GM21529 (cell line): Measurements from ENCODE around the gene WWP2.
"Not testable (repeated sequence)": the region's sequence is repeated elsewhere in the genome, so short reads cannot be mapped to it uniquely, and the experiment has no call there.

Experiments used
- ATAC-seq: cut with Tn5 transposase; IDR thresholded peaks from one replicate; pipeline ENCODE4 v1.9.1; 2021; ENCODE audit not compliant: unreplicated experiment

WWP2 gene

GRCh38 chr16:69830146-69830533, 68.0 kb downstream of the WWP2 start:
- ATAC-seq = no peak

DNA sequence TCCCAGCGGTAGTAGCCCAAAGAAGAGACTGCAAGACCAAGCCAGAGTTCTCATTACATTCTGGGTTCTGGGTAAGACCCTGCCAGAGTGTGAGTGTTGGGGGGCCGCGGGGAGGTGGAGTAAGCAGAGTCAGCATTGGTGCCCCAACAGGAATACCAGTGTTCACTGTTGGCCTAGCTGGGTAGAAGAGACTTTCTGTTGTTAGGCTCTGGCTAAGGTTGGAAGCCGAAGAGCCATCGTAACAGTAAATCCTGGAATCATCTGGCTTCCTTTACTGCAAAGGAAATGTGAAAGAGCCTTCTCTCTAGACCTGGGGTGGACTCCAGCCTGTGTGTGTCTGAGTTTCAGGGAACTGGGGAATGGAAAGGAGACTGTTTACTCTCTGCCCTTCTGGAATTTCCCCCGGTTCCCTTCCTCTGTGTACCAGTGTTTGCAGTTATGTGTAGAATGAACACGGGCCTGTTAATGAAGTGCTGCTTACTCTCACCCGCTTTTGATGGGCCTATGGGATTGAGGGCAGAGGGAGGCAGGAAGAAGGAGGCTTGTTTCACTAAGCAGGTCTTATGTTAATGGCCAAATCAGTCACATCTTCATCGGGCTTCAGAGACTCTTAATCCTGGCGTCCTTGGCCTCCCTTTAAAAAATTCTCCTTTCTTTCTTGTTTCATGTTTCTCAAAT, 68.5 kb downstream of the WWP2 start:
- ATAC-seq = no peak

DNA sequence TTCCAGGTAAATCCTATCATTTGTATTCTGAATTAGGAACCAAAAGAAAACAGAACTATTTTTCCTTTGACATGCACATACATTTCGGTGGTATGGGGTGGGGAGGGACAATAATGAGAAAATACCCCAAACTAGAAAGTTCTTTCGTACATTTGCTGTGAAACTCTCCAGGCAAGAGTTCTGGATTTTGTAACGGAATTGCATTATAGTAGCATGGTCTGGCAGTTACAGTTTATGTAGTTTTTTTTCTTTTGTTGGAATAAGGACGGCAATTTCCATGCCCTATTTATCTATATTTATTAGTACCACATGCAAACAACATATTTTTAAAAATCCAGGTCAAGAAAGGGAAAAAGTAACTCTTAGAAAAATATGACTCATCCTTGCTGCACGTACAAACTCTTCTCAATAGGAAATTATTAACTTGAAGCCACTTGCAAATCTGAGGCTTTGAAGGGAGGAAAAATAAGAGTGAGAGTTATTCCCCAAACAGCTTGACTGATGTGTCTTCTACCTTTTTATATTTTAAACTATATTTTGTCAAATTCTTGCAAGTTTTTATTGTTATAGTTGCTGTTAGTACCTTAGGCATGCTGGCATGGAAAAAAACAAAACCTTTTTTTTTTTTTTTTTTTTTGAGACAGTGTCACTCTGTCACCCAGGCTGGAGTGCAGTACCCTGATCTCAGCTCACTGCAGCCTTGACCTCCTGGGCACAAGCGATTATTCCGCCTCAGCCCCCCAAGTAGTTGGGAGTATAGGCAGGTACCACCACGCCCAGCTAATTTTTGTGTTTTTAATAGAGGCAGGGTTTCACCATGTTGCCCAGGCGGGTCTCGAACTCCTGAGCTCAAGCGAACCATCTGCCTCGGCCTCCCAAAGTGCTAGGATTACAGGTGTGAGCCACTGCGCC, 69.3 kb downstream of the WWP2 start:
- ATAC-seq = no peak

- no peak for ATAC-seq
These were observed 71.5 kb downstream of the WWP2 start for GRCh38 chr16:69833357-69834282.

DNA sequence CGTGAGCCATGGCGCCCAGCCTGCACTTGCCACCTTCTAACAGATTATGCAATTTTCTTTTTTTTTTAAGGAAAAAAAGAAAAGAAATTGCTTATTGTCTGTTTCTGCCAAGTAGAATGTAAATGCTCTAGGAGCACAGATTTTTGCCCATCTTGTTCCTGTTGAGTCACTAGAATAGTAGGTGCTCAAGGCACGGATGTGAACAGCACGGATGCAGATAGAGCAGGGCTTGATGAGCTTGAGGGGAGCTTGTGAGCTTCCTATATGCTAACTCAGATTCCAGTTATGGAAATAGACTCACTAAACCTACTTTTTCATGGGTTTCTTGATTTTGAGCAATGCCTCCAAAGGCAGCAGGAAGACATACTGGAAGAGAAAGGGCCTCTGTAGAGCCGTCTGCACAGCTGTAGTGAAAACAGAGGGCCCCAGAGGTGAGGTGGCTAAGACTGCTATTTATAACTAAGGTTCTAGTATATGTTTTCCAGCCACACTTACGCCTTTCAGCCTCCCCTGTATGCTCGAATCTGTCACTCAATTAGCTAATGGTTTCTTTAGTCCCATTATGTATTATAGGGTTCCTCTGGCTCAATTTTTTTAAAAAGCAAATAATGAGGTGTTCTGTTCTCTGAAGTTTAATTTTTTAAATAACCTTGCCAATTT, 72.8 kb downstream of the WWP2 start:
- peak; percentile 58 for ATAC-seq

DNA sequence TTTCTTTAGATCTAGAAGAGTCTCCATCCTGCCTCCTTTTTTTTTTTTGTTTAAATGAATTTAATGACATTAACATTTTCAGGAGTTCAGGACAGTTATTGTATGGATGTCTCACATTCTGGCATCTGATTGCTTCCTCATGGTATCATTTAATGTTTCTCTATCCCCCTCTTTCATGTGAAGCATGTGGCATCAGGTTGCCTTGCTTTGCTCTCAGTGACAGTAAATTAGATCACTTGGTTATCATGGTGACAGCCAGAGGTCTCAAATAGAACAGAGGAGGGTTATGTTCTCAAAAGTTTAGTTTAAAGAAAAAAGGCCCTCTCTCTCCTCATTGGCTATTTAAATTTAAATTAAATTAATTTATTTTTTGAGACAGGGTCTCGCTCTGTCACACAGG, 74.1 kb downstream of the WWP2 start:
- ATAC-seq = no peak

DNA sequence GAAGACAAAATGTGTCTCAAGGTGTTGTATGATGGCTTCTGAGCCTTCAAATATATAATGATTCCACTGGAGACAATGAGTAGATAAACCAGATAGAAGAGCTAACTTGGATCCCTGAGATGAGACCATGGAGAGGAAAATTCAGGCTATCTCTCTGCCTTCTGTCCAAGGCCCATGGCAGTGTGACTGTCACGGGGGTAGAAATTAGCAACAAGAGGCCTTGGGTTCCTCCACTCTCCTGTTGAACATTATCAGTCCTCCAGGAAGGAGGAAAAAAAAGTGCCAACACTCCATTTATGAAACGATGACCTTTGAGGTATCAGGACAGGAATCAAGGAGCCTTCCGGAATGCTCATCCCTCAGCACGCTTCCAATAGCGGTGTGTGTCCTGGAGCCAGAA, 75.2 kb downstream of the WWP2 start:
- ATAC-seq = no peak

DNA sequence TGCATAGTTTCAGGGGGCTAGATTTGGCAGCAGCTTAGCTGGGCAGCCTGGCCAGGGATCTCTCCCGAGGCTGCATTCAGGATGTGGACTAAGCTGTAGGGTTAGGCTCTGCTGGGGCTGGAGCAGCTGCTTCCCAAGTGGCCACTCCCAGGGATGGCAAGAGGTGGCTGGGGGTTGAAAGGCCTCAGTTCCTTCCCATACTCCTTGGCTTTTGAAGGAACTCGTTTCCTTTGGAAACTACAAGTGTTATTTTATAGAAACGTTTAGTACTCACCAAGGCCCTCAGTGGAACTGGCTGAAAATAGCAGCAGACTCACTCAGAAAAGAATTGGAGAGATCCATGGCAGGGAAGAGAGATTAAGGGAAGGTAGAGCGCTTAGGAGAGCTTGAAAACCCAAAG, 76.4 kb downstream of the WWP2 start:
- ATAC-seq = no peak

GRCh38 chr16:69839240-69839688, 77.1 kb downstream of the WWP2 start:
- no peak for ATAC-seq

DNA sequence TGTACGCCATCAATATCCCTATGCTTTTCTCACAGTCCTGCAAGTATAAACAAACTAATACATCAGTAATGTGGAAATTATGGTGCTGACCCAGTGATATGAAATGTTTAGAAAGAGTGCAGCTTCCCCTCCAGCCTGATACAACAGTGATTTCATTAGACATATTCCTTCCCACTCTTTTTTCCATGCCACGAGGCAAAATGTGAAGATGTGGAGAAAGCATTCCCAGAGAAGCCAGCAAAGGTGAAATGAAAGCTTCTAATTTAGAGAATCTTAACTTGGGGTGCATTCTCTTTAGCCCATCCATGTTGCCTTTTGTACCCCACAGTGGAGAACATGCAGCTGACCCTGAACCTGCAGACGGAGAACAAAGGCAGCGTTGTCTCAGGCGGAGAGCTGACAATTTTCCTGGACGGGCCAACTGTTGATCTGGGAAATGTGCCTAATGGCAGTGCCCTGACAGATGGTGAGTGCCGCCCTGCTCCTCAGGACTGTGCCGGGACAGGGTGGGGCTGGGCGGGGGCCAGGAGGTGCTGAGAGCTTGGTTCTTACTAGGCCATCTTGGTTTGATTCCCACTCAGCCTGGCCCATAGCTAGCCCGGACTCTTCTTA, 77.8 kb downstream of the WWP2 start:
- ATAC-seq = no peak

DNA sequence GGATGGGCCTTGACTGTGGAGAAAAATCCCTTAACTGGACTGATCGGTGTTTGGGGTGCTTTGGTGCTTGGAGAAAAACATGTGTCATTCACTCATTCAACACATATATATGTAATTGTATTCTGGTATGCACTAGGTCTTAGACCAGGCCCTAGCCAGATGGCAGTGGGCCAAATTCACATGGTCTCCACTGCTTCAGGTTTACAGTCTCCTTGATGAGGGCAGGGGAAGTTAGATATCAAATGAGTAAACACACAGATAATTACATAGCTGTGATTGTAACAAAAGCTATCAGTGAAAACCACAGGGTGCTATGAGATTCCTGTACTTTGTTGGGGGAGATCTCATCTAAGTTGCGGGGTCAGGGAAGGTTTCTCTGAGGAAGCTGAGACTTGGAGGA, 78.8 kb downstream of the WWP2 start:
- no peak for ATAC-seq

DNA sequence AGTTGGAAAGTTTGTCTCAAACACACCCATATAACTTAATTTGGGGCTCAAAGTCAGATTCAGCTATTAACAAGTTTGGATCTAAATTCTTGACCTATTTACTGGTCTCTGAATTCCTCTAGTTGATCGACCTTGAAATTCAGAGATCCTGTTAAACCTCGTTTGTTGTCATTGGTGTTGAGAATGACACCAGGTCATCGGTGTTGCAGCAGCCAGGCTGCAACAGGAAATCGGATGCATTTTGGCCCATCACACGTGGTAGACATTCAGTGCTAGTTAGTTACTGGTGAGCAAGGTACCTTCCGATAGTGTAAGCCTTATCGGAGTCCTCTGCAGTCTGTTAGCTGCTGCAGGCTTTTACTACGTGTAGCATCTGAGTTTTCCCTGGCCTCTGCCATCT, 82.3 kb downstream of the WWP2 start:
- ATAC-seq = no peak

DNA sequence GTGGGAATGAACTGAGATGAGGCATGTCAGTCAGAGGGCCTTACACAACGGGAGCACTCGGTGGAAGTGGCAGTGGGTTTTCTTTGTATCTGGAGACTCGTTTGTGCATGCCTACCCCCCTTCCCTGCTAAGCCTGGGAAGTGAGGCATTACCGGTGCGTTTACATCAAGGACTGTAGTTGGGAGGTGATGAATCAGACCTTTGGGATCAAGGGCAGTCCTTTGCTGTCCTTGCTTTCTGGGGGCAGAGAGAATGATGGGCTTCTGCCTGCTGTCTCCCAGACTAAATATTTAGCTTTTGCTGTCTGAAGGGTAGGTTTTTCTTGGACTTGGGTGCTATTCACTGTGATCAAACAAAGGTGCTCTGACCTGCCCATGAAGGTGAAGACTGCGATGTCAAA, 83.0 kb downstream of the WWP2 start:
- ATAC-seq = no peak

DNA sequence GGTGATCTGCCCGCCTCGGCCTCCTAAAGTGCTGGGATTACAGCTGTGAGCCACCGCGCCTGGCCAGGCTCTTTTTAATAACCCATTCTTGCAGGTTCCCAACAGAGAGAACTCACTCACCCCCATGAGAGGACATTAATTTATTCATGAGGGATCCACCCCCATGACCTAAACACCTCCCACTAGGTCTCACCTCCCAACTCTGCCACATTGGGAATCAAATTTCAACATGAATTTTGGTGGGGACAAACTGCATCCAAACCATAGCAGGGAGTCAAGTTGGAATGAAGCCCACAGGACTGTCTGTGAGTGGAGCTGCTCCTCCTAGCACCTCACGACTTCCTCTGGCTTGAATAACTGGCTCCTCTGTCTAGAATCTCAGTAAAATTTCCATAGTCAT, 85.5 kb downstream of the WWP2 start:
- ATAC-seq = no peak

- ATAC-seq = no peak
These were observed 86.8 kb downstream of the WWP2 start for GRCh38 chr16:69848637-69849545.

- ATAC-seq = no peak
These were observed 89.5 kb downstream of the WWP2 start for GRCh38 chr16:69851491-69852240.

DNA sequence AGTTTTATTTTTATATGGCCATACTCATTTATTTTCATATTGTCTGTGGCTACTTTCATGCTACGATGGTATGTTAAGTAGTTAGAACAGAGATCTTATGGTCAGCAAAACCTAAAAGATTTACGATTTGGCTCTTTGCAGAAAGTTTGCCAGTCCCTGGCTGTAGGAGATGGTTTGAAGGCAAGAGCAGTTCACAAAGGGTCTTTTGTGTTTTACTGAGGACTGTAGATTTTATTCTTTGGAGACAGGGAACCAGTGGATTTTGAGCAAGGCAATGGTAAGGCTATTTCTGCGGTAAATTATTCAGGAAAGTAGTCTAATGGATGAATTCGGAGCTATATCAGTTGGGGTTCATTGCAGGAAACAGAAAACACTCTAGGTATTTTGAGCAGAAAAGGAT, 90.7 kb downstream of the WWP2 start:
- ATAC-seq = no peak

DNA sequence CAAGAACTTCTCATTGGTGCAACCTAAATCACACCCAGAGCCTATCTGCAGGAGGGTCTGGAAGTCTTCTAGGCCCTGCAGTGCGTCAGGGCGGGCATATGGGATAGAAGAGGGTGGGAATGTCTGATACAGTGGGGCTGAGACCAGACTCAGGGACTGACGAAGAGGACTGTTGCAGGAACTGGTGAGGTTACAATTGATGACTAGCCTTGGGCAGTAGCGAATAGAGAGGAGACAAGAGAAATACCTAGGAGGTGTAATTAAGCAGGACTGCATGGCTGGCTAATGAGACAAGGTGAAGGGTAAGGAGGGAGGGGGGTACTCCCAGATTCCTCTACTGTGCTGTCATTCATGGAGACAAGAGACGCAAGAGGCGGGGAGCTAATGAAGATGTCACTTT, 91.3 kb downstream of the WWP2 start:
- no peak for ATAC-seq

GRCh38 chr16:69854776-69855175, 92.6 kb downstream of the WWP2 start:
- not testable (repeated sequence) for ATAC-seq
